Activated T-cell treated with anti-CD3 and anti-CD28 coated beads, Interleukin-2, amount 50 U/mL, for 4 hours (primary cell): ENCODE results near the gene CALML5. TPM values are rescaled to one million over a fixed set of nuclear protein-coding genes. Genes with fewer than 3 reads are reported as not detected.
"Not testable (repeated sequence)": the region's sequence is repeated elsewhere in the genome, so short reads cannot be mapped to it uniquely, and the experiment has no call there.

Source experiments
- ATAC-seq, 2 donors: fragments of 200-7000 bp; cut with Tn5 transposase; one replicate each; pipeline ENCODE4 v1.10.0; 2021
- DNase-seq: peaks from one replicate; pipeline ENCODE4 v3.0.0-alpha.2; 2020
- H3K27me3 Mint-ChIP-seq: one replicate; pipeline ENCODE4 v1.8.0; 2021; ENCODE audit warnings: low read depth, mixed read lengths
- H3K36me3 Mint-ChIP-seq: one replicate; pipeline ENCODE4 v1.8.0; 2022; ENCODE audit warnings: mixed read lengths; ENCODE audit not compliant: insufficient read depth
- H3K4me1 Mint-ChIP-seq: one replicate; pipeline ENCODE4 v1.8.0; 2021; ENCODE audit warnings: low read depth, mixed read lengths
- H3K4me3 Mint-ChIP-seq: one replicate; pipeline ENCODE4 v1.8.0; 2021; ENCODE audit warnings: mild to moderate bottlenecking, moderate library complexity, mixed read lengths
- H3K9me3 Mint-ChIP-seq: one replicate; pipeline ENCODE4 v1.8.0; 2021; ENCODE audit warnings: mixed read lengths
- total RNA-seq, 3 donors: library from RNA; stranded (reverse); gene quantifications; one replicate each; pipeline ENCODE4 v1.2.1, GENCODE V29; 2021

The CALML5 gene
- total RNA-seq, 3 donors from 2014 or later: not detected

DNA sequence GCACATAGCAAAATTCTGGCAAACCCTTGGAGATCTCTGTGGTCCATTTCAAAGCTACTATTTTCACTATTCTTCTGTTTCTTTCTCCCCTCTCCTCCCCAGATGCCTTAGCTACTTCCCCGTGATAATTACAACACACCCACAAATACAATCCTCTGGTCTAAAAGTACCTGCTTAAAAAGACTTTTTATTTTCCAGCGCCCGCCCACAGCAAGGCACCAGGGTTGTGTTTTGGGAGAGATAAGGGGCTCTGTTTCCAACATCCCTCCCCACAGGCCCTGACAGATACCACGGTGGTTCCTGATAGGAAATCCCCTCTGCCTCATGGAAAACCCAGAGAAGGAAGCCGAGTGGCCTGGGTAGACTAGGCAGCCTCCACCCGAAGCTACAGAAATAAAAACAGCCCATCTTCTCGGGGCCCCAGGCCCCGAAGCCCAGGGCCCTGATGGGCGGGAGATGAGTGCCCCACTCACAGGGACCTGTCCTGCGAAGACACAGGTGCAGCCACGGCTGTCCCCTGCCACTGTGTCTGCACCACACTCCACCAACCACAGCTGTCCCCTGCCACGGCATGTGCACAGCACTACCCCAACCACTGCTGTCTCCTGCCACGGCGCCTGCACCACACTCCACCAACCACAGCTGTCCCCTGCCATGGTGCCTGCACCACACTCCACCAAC is 19.7 kb downstream of the CALML5 start:
- ATAC-seq (peak in 1 of 2 donors; percentile 43), DNase-seq (no peak)
- Mint-ChIP-seq H3K4me1 (no peaks in the 10 kb centered on the region), H3K36me3 (no peaks in the 10 kb centered on the region), H3K9me3 (no peaks in the 10 kb centered on the region), H3K27me3 (peaks cover 2% of the 10 kb centered on the region), H3K4me3 (no peak overlapping the region)

DNA sequence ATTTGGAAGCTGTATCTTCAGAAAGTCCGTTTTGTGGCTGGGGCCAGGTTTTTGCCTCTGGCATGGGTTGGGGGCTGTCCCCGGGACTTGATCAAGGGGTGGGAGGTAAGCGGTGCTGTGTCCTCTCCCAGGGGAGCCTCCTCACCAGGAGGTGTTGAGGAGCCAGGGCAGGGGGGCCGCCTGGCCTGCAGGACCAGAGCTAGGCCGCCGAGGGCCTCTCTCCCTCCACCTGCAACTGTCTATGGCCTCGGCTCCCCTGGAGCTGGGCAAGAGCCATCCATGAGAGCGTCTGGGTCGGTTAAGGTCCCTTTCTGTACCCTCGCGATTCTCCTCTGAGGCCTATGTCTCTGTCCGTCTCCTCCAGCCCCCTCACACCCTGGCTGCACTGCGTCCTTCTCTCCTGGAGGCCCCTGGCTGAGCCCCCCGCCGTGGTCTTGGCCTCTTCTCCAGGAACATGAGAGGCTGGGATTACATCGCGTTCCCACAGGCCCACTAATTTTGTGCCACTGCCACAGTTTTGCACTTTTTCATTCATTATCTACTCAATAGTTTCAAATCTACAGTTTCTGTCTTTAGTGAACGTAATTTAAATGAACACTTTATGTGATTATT is 20.6 kb downstream of the CALML5 start:
- ATAC-seq (no peak), DNase-seq (no peak)
- Mint-ChIP-seq H3K36me3 (no peaks in the 10 kb centered on the region), H3K4me1 (no peaks in the 10 kb centered on the region), H3K9me3 (no peaks in the 10 kb centered on the region), H3K27me3 (peaks cover 2% of the 10 kb centered on the region), H3K4me3 (no peak overlapping the region)

DNA sequence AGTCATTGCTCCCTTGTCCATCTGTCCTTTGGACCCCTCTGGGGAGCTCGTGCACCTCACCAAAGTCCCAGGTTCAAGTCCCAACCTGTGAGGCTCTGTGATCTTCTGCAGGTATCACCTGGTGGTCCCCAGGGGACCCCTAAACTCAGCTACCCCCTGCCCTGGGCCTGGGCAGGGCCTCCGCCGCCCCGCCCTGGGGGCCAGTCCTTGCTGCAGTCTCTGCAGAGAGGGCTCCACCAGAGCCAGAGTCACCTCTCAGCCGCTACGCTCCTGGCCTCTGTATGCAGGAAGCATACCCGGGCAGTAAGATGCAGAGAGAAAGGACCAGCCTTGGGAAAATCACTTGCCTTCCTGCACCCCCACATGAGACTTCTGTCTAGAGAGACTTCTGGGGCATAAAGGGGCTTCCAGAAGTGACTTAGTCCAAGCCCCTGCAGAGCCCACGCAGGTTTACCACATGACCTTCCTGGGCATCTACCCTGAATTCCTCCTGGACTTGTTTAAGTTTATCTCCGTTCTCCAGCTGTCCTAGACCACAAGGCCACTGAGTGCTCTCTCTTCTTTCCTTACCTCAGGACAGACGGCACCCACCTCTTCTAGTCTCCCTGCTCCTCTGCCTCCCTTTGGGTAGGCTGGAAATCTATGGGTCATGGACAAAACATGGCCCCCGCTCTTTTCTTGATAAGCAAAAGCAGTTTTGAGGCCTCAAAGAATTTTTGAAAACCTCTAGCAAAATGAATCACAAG is 21.2 kb downstream of the CALML5 start:
- Mint-ChIP-seq H3K9me3 (no peaks in the 10 kb centered on the region), H3K4me1 (no peaks in the 10 kb centered on the region), H3K27me3 (peaks cover 2% of the 10 kb centered on the region), H3K36me3 (no peaks in the 10 kb centered on the region), H3K4me3 (no peak overlapping the region)
- ATAC-seq (no peak), DNase-seq (no peak)

DNA sequence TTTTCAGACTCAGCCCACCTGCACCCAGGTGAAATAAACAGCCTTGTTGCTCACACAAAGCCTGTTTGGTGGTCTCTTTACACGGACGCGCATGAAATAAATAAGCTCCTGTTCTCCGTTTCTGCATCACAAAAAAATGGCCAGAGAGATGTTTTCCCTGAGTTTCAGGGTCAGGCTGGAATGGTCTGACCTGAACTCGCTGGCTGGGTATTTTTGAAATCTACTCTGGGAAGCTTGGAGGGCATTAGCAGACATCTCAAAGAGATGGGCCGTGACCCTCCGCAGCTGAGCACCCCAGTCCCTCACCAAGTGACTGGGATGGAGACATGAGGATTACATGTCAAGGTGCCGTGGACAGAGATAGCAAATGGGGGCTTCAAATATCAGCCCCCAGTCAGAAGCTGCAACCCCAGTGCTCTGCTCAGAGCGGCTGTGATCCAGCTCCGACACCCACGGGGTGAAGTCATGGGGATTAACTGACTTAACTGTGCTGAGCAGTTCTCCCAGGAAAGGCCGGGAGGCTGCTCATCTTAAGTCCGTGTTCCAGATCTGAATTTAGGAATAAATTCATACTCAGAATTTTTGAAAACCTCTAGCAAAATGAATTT is 22.3 kb downstream of the CALML5 start:
- no peaks in the 10 kb centered on the region for H3K4me1 Mint-ChIP-seq
- ATAC-seq: no peak
- no peaks in the 10 kb centered on the region for H3K9me3 Mint-ChIP-seq
- no peaks in the 10 kb centered on the region for H3K36me3 Mint-ChIP-seq
- peaks cover 2% of the 10 kb centered on the region for H3K27me3 Mint-ChIP-seq
- no peak for DNase-seq
- H3K4me3 Mint-ChIP-seq: no peak overlapping the region

DNA sequence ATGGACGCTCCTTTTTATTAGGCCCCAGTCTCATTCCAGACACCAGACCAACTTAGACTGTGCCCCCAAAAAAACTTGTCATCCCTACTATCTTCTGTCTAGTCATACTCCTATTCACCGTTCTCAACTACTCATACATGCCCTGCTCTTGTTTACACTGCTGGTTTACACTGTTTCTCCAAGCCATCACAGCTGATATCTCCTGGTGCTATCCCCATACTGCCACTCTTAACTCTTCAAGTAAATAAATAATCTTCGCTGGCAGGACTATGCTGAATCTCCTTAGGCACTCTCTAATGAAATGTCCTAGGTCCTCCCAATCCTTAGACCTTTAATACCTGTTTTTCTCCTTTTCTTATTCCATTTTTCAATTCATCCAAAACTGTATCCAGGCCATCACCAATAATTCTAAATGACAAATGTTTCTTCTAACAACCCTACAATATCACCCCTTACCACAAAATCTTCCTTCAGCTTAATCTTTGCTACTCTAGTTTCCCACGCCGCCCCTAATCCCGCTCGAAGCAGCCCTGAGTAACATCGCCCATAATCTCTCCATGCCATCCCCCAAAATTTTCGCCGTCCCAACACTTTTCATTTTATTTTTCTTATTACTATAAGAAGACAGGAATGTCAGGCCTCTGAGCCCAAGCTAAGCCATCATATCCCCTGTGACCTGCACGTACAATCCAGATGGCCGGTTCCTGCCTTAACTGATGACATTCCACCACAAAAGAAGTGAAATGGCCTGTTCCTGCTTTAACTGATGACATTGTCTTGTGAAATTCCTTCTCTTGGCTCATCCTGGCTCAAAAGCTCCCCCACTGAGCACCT is 23.2 kb downstream of the CALML5 start:
- not testable (repeated sequence) for H3K4me3 Mint-ChIP-seq, H3K4me1 Mint-ChIP-seq, ATAC-seq, H3K9me3 Mint-ChIP-seq, H3K27me3 Mint-ChIP-seq, DNase-seq, H3K36me3 Mint-ChIP-seq

DNA sequence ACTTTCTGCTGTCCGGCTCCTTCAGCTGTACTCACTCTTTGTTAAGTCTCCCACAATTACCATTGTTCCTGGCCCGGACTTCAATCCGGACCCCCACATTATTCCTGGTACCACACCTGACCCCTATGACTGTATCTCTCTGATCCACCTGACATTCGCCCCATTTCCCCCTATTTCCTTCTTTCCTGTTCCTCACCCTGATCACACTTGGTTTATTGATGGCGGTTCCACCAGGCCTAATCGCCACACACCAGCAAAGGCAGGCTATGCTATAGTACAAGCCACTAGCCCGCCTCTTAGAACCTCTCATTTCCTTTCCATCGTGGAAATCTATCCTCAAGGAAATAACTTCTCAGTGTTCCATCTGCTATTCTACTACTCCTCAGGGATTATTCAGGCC is 24.3 kb downstream of the CALML5 start:
- DNase-seq, H3K4me3 Mint-ChIP-seq, H3K27me3 Mint-ChIP-seq, ATAC-seq, H3K36me3 Mint-ChIP-seq, H3K4me1 Mint-ChIP-seq, H3K9me3 Mint-ChIP-seq: not testable (repeated sequence)

DNA sequence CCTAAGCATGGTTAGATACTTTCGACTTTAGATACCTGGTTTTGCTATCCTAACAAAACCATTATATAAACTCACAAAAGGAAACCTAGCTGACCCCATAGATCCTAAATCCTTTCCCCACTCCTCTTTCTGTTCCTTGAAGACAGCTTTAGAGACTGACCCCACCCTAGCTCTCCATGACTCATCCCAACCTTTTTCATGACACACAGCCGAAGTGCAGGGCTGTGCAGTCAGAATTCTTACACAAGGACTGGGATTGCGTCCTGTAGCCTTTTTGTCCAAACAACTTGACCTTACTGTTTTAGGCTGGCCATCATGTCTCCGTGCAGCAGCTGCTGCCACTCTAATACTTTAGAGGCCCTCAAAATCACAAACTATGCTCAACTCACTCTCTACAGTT is 24.7 kb downstream of the CALML5 start:
- ATAC-seq, H3K4me1 Mint-ChIP-seq, H3K9me3 Mint-ChIP-seq, H3K27me3 Mint-ChIP-seq, DNase-seq, H3K36me3 Mint-ChIP-seq, H3K4me3 Mint-ChIP-seq: not testable (repeated sequence)

DNA sequence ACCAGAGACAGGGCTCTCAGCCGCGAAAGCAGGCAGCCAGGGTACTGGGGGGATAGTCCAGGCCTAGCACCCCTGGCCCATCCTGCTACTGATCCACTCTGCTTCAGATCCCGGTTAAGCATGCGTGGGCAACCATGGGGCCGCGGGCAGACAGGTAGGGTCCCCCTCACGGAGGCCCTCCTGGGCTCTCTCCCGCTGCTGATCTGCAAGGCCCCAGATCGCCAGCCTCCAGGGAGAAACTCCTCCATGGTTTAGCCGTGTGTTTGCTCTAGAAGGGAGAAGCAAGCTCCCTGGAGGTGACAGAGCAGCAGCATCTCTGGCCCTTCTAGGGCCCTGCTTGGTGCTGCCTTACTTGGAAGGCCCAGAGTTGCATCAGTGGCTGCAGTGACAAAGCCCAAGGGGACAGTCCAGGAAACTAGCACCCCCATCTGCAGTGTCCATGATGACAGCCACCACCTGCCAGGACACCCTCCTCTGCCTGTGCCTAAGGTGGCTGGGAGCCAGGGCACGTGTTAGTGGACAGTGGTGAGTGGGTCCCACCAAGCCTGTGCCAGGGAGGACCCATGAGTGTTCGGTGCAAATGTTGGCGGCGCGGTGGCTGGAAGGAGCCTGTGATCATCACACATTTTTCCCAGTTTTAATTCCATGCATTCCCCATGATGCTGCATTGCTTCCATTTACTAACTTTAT is 29.2 kb downstream of the CALML5 start:
- Mint-ChIP-seq H3K4me3 (no peak overlapping the region), H3K36me3 (no peaks in the 10 kb centered on the region), H3K4me1 (no peaks in the 10 kb centered on the region), H3K9me3 (no peaks in the 10 kb centered on the region), H3K27me3 (no peaks in the 10 kb centered on the region)
- DNase-seq (no peak), ATAC-seq (no peak)

DNA sequence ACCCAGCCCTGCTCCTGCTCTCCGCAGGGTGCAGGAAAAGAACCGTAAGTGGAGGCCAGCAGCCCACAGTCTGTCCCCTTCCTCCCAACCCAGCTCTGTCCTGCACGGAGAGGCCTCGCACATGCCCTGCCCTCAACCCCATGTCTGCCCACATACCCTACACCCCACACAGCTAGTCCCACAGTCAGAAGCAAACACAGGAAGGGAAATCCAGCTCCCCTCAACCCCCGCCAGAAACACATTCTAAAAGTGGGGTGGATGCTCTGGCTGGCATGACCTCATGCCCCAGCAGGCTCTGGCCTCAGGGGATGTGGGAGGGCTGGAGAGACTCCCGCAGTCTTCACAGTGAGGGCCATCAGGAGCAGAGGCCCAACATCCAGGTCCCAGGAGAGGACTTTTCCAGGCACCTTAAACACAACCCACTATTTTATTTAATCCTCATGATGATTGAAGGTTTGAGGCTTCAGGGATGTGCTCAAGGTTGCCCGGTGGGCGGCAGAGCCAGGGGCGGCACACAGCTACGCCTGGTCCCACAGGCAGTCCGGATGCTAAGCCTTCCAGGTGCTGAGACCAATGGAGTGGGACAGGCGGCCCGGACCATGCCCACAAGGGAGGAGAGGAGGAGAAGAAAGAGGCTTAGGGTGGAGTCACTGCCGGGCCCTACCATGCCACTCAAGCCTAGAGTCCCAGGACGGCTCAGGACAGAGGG is 29.9 kb downstream of the CALML5 start:
- Mint-ChIP-seq H3K36me3 (no peaks in the 10 kb centered on the region), H3K4me1 (no peaks in the 10 kb centered on the region), H3K27me3 (no peaks in the 10 kb centered on the region), H3K9me3 (no peaks in the 10 kb centered on the region), H3K4me3 (no peak overlapping the region)
- DNase-seq: no peak
- ATAC-seq: no peak

DNA sequence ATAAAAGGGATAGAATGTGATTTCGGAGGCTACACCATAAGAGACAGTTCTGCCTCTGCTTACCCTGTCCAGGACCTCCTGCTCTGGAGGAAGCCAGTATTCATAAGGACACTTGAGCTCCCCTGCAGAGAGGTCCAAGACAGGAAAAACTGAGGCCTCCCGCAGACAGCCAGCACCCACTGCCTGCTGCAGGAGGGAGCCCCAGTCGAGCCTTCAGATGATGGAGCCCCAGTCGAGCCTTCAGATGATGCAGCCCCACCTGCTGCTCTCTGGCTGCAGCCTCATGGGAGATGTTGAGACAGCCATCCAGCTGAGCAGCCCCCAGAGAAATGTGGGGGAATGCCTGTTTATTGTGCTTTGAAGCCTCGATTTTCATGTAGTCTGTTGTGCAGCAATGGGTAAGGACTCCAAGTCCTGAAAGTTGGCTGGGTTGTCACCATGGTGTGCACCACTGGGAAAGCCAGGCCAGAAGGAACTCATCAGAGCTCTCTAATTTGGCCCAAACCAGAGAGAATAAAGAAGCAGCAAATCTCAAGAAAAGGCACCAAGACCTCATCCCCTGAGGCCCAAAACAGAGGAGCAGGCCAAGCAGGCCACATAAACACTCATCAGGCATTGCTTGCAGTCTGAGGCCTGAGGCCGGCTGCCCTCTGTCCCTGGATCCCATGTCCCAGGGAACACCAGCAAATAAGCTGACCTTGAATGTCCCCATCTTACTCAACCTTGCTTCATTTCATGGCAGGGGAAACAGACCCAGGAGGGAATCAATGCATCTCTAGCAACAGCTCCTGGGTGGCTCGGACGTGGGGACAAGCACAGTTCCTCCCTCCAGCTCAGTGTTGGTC is 30.9 kb downstream of the CALML5 start:
- no peaks in the 10 kb centered on the region for H3K4me1 Mint-ChIP-seq
- no peak for ATAC-seq
- no peaks in the 10 kb centered on the region for H3K9me3 Mint-ChIP-seq
- no peaks in the 10 kb centered on the region for H3K27me3 Mint-ChIP-seq
- H3K4me3 Mint-ChIP-seq: no peak overlapping the region
- no peaks in the 10 kb centered on the region for H3K36me3 Mint-ChIP-seq
- DNase-seq: no peak

DNA sequence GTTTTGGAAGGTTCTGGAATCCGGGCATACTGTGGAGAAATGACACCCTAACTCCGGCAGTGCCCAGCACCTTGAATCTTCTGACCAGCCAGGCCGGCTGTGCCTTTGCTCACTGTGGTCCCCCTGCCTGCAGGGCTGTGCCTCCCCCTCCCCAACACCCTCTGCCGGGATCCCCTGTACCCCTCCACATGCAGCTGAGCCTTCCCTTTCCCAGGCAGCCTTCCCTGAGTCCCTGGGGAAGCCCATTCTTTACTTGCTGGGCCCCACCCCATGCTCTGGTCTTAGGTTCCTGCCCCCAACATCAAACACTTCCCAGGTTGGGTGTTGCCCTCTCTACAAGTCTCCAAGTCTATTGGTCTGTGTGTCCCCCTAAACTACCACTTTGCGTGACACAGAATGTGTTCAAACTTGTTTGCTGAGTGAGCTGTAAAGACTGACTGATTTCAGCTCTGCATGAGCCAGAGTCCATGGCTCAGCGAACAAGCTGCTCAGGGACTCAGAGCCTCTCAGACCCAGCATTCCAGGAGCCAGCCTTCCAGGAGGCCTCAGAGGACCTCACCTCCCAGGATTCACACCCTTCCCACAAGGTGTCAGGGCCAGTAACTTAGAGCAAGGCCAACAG is 31.6 kb downstream of the CALML5 start:
- Mint-ChIP-seq H3K36me3 (no peaks in the 10 kb centered on the region), H3K9me3 (no peaks in the 10 kb centered on the region), H3K4me3 (no peak overlapping the region), H3K4me1 (no peaks in the 10 kb centered on the region), H3K27me3 (no peaks in the 10 kb centered on the region)
- no peak for DNase-seq
- ATAC-seq: no peak

DNA sequence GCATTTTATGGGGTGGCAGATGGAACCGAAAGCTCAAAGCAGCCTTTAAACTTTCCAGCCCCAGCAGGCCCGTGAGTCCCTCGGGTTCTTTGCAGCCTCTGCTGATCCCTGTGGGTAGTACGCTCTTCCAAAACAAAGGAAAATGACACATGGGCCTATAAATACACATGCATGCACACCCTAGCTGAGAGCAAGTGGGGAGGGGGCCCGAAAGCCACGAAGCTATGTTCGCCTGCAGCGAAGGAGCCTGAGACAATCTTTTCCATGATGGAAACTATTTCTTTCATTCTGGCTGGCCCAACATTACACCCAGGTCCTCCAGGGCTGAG is 32.2 kb downstream of the CALML5 start:
- DNase-seq (no peak), ATAC-seq (no peak)
- Mint-ChIP-seq H3K9me3 (no peaks in the 10 kb centered on the region), H3K4me1 (no peaks in the 10 kb centered on the region), H3K36me3 (no peaks in the 10 kb centered on the region), H3K27me3 (no peaks in the 10 kb centered on the region), H3K4me3 (no peak overlapping the region)
